ENCODE measurements around the gene STK24.

STK24 gene

GRCh38 chr13:98509271-98510155, 67.4 kb downstream of the STK24 start:
- peak; percentile 78 for DNase-seq (ENCODE audit: low spot score)

GRCh38 chr13:98508685-98509084, 68.2 kb downstream of the STK24 start:
- no peak for DNase-seq (ENCODE audit: low spot score)

GRCh38 chr13:98508280-98508679, 68.6 kb downstream of the STK24 start:
- no peak for DNase-seq (ENCODE audit: low spot score)

GRCh38 chr13:98507282-98507797, 69.6 kb downstream of the STK24 start:
- DNase-seq (ENCODE audit: low spot score), result no peak

- no peak for DNase-seq (ENCODE audit: low spot score)
Measured at GRCh38 chr13:98506728-98507230, 70.1 kb downstream of the STK24 start.

GRCh38 chr13:98506322-98506721, 70.6 kb downstream of the STK24 start:
- DNase-seq (ENCODE audit: low spot score), result no peak

- peak; percentile 14 for DNase-seq (ENCODE audit: low spot score)
Measured at GRCh38 chr13:98505217-98505616, 71.7 kb downstream of the STK24 start.

- peak; percentile 33 for DNase-seq (ENCODE audit: low spot score)
Measured at GRCh38 chr13:98504371-98504963, 72.4 kb downstream of the STK24 start.

- DNase-seq (ENCODE audit: low spot score), result no peak
Measured at GRCh38 chr13:98504029-98504351, 72.9 kb downstream of the STK24 start.

- DNase-seq (ENCODE audit: low spot score), result no peak
Measured at GRCh38 chr13:98503175-98504028, 73.5 kb downstream of the STK24 start.

GRCh38 chr13:98500963-98501421, 75.9 kb downstream of the STK24 start:
- DNase-seq (ENCODE audit: low spot score), result no peak

- no peak for DNase-seq (ENCODE audit: low spot score)
Measured at GRCh38 chr13:98496966-98497365, 79.9 kb downstream of the STK24 start.

GRCh38 chr13:98496479-98496791, 80.5 kb downstream of the STK24 start:
- no peak for DNase-seq (ENCODE audit: low spot score)

- DNase-seq (ENCODE audit: low spot score), result no peak
Measured at GRCh38 chr13:98495627-98496478, 81.1 kb downstream of the STK24 start.

- DNase-seq (ENCODE audit: low spot score), result no peak
Measured at GRCh38 chr13:98494769-98495168, 82.1 kb downstream of the STK24 start.

- DNase-seq (ENCODE audit: low spot score), result no peak
Measured at GRCh38 chr13:98493042-98493712, 83.7 kb downstream of the STK24 start.

- DNase-seq (ENCODE audit: low spot score), result no peak
Measured at GRCh38 chr13:98492335-98493041, 84.4 kb downstream of the STK24 start.

GRCh38 chr13:98490866-98491265, 86.0 kb downstream of the STK24 start:
- no peak for DNase-seq (ENCODE audit: low spot score)

GRCh38 chr13:98490195-98490836, 86.6 kb downstream of the STK24 start:
- no peak for DNase-seq (ENCODE audit: low spot score)
